OCI-LY1 (cell line): ENCODE data around the gene ZDHHC14.

Source experiments
- EZH2 ChIP-seq: fragments of 200-600 bp; sonication (generic), shearing (Covaris generic); IDR thresholded peaks from 2 replicates; pipeline ENCODE4 v1.8.0; 2017; ENCODE audit warnings: borderline replicate concordance, mixed run types, mild to moderate bottlenecking, antibody characterized with exemption, low read length, moderate library complexity, mixed read lengths
- TF ChIP-seq, protein P1 (sequence below): fragments of 200-600 bp; sonication (generic), shearing (Covaris generic); IDR thresholded peaks from 2 replicates; pipeline ENCODE4 v1.5.1; 2017; ENCODE audit warnings: mild to moderate bottlenecking, antibody characterized with exemption, low read length, moderate library complexity, mixed read lengths

DNA sequence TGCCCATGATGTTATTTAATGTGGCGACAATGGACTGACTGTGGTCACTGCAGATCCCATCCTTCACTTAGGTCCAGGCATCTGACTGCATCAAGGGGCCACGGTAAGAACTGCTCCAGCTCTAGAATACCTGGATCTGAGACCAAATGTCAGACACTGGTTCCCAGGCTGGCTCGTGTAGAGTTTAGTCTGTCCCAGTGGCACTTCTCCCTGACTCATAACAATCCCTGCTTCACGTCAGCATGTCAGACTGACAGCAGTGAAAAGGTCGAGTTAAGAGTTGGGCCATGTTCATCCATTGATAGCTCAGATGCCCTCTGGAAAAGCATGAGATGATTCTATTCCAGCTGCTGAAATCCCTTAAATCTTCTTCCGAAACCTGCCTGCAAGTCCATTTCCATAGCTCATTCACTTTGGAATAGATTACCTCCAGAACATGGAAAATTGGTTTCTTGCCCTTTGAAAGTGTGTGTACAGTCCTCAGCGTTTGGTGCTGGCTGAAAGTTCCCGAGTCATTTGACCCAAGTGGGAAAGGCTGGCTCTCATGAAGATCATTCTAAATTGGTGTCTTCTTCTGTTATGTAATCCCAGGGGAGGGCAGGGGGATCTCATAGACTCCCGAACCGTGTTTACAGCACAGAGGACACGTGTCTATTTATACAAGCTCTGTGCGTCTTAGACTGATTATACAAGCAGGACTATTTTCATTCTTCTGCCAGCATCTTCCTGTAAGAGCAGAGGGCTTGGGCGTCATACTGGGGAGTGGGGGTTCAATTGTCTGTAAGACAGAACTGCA lies 160.8 kb downstream of the ZDHHC14 start:
- TF ChIP-seq, protein P1, sequence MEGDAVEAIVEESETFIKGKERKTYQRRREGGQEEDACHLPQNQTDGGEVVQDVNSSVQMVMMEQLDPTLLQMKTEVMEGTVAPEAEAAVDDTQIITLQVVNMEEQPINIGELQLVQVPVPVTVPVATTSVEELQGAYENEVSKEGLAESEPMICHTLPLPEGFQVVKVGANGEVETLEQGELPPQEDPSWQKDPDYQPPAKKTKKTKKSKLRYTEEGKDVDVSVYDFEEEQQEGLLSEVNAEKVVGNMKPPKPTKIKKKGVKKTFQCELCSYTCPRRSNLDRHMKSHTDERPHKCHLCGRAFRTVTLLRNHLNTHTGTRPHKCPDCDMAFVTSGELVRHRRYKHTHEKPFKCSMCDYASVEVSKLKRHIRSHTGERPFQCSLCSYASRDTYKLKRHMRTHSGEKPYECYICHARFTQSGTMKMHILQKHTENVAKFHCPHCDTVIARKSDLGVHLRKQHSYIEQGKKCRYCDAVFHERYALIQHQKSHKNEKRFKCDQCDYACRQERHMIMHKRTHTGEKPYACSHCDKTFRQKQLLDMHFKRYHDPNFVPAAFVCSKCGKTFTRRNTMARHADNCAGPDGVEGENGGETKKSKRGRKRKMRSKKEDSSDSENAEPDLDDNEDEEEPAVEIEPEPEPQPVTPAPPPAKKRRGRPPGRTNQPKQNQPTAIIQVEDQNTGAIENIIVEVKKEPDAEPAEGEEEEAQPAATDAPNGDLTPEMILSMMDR = no peak
- no peak for TF ChIP-seq EZH2
